DND-41 (cell line): ENCODE results near the gene PIH1D1.

Source experiments
- ATAC-seq: fragments of 200-7000 bp; cut with Tn5 transposase; 3 replicates; pipeline ENCODE4 v1.9.1; 2021; ENCODE audit warnings: low read depth; ENCODE audit not compliant: insufficient read depth
- DNase-seq: peaks from one replicate; pipeline ENCODE4 v3.0.0-alpha.2; 2020
- H2AFZ ChIP-seq: 2 replicates; pipeline ENCODE4 v1.6.0; 2012; ENCODE audit warnings: low read depth, low read length
- H3K27ac ChIP-seq: 2 replicates; pipeline ENCODE4 v1.5.1; 2012; ENCODE audit warnings: low read length, inconsistent platforms
- H3K27me3 ChIP-seq: fragments of 200-600 bp; sonication (generic); 2 replicates; pipeline ENCODE4 v1.6.0; 2012; ENCODE audit warnings: low read length, mild to moderate bottlenecking, inconsistent platforms; ENCODE audit not compliant: insufficient read depth, poor library complexity
- H3K36me3 ChIP-seq: 2 replicates; pipeline ENCODE4 v1.5.1; 2012; ENCODE audit warnings: low read length, inconsistent platforms; ENCODE audit not compliant: insufficient read depth
- H3K4me1 ChIP-seq: 2 replicates; pipeline ENCODE4 v1.5.1; 2012; ENCODE audit warnings: mild to moderate bottlenecking, low read length; ENCODE audit not compliant: insufficient read depth
- H3K4me2 ChIP-seq: 2 replicates; pipeline ENCODE4 v1.6.0; 2012; ENCODE audit warnings: mild to moderate bottlenecking, moderate library complexity, low read length, inconsistent platforms; ENCODE audit not compliant: insufficient read depth
- H3K4me3 ChIP-seq, 2 experiments: fragments of 200-600 bp in 1 of 2; shearing (Covaris generic) in 1 of 2; 2 replicates each; pipeline ENCODE4 v1.5.1; 2012 to 2016; ENCODE audit warnings: inconsistent platforms in 2 of 2, low read length in 2 of 2, mild to moderate bottlenecking in 2 of 2, low read depth in 1 of 2, moderate library complexity in 1 of 2
- H3K79me2 ChIP-seq: 2 replicates; pipeline ENCODE4 v1.6.0; 2012; ENCODE audit warnings: low read length, inconsistent platforms; ENCODE audit not compliant: insufficient read depth
- H3K9ac ChIP-seq: 2 replicates; pipeline ENCODE4 v1.6.0; 2012; ENCODE audit warnings: low read depth, mild to moderate bottlenecking, inconsistent platforms, low read length, moderate library complexity
- H3K9me3 ChIP-seq: 2 replicates; pipeline ENCODE4 v1.5.1; 2012; ENCODE audit warnings: low read length, moderate library complexity, mild to moderate bottlenecking, inconsistent platforms; ENCODE audit not compliant: insufficient read depth, severe bottlenecking
- H4K20me1 ChIP-seq: 2 replicates; pipeline ENCODE4 v1.6.0; 2012; ENCODE audit warnings: low read length; ENCODE audit not compliant: insufficient read depth
- CTCF ChIP-seq: IDR thresholded peaks from 2 replicates; pipeline ENCODE4 v1.5.1; 2012; ENCODE audit warnings: borderline replicate concordance, low read length, moderate library complexity, mild to moderate bottlenecking; ENCODE audit not compliant: poor library complexity, severe bottlenecking; ENCODE audit errors: extremely low read depth
- EZH2 ChIP-seq: IDR thresholded peaks from 3 replicates; pipeline ENCODE4 v1.6.1; 2012; ENCODE audit warnings: borderline replicate concordance, low read depth, mild to moderate bottlenecking, moderate library complexity, low read length, inconsistent platforms; ENCODE audit not compliant: severe bottlenecking

The PIH1D1 gene

GRCh38 chr19:49492573-49493405, 41.2 kb upstream of the PIH1D1 start:
- Histone ChIP-seq H3K9ac (no peak overlapping the region), H3K36me3 (peaks cover 65% of the 10 kb centered on the region), H2AFZ (no peak overlapping the region), H3K9me3 (no peaks in the 10 kb centered on the region), H3K79me2 (peaks cover 59% of the 10 kb centered on the region), H4K20me1 (peaks cover 42% of the 10 kb centered on the region), H3K4me2 (no peak overlapping the region), H3K27ac (peak overlapping the region; percentile 10; the same call in 1 of the 2 replicates), H3K27me3 (no peaks in the 10 kb centered on the region), H3K4me3 (no peak overlapping the region), H3K4me1 (peaks cover 49% of the 10 kb centered on the region)
- no peak for ATAC-seq
- no peak for TF ChIP-seq EZH2
- TF ChIP-seq CTCF: no peak
- no peak for DNase-seq

DNA sequence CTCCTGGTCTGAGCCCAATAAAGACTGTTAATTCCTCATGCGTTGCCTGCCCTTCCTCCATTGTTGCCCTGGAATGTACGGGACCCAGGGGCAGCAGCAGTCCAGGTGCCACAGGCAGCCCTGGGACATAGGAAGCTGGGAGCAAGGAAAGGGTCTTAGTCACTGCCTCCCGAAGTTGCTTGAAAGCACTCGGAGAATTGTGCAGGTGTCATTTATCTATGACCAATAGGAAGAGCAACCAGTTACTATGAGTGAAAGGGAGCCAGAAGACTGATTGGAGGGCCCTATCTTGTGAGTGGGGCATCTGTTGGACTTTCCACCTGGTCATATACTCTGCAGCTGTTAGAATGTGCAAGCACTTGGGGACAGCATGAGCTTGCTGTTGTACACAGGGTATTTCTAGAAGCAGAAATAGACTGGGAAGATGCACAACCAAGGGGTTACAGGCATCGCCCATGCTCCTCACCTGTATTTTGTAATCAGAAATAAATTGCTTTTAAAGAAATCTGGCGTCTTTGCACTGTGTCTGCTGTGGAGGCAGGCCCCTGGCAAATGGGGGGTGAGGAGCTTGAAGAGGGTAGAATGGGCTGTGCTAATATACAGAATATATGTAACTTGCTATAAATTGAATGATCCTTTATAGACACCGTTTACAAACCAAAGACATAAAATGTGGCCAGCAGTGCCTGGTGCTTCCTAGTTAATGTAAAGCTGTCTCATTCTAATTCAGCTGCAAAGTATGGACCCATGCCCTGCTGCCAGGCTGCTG, 40.4 kb upstream of the PIH1D1 start:
- no peak overlapping the region for H3K4me2 ChIP-seq
- no peak for ATAC-seq
- peaks cover 42% of the 10 kb centered on the region for H3K4me1 ChIP-seq
- H2AFZ ChIP-seq: no peak overlapping the region
- H3K4me3 ChIP-seq: no peak overlapping the region
- no peaks in the 10 kb centered on the region for H3K9me3 ChIP-seq
- peaks cover 41% of the 10 kb centered on the region for H4K20me1 ChIP-seq
- no peak overlapping the region for H3K27ac ChIP-seq
- H3K27me3 ChIP-seq: no peaks in the 10 kb centered on the region
- TF ChIP-seq EZH2 (no peak), CTCF (no peak)
- peaks cover 56% of the 10 kb centered on the region for H3K79me2 ChIP-seq
- H3K36me3 ChIP-seq: peaks cover 60% of the 10 kb centered on the region
- no peak for DNase-seq
- no peak overlapping the region for H3K9ac ChIP-seq

GRCh38 chr19:49491030-49491803, 39.6 kb upstream of the PIH1D1 start:
- H3K4me2 ChIP-seq: peak overlapping the region; percentile 75; the same call in 1 of the 2 replicates
- no peak overlapping the region for H3K4me3 ChIP-seq
- ATAC-seq (no peak), DNase-seq (no peak)
- TF ChIP-seq CTCF: no peak
- no peak for TF ChIP-seq EZH2
- H3K36me3 ChIP-seq: peaks cover 56% of the 10 kb centered on the region
- peaks cover 53% of the 10 kb centered on the region for H3K79me2 ChIP-seq
- peaks cover 41% of the 10 kb centered on the region for H4K20me1 ChIP-seq
- H3K27ac ChIP-seq: no peak overlapping the region
- no peaks in the 10 kb centered on the region for H3K27me3 ChIP-seq
- no peak overlapping the region for H3K9ac ChIP-seq
- H3K4me1 ChIP-seq: peaks cover 46% of the 10 kb centered on the region
- H2AFZ ChIP-seq: no peak overlapping the region
- no peaks in the 10 kb centered on the region for H3K9me3 ChIP-seq
